Upper lobe of left lung (tissue), 6 donors: ENCODE measurements around the gene OPCML. TPM values are rescaled to one million over a fixed set of nuclear protein-coding genes. Genes with fewer than 3 reads are reported as not detected.

Experiments
- ATAC-seq, 2 donors: fragments of 200-7000 bp; cut with Tn5 transposase; one replicate each; pipeline ENCODE4 v1.9.1; 2022; ENCODE audit warnings: mild to moderate bottlenecking in 2 of 2, moderate library complexity in 2 of 2; ENCODE audit not compliant: low FRiP score in 2 of 2
- DNase-seq, 2 donors: peaks; one replicate each; pipeline ENCODE4 v3.0.0-alpha.2; 2019 to 2020
- H3K27ac ChIP-seq, 4 donors: fragments of 200-600 bp; sonication (generic); one replicate each; pipeline ENCODE4 v1.5.1; 2016 to 2019
- H3K27me3 ChIP-seq, 4 donors: fragments of 200-600 bp; sonication (generic); one replicate each; pipeline ENCODE4 v1.5.1; 2017 to 2019
- H3K36me3 ChIP-seq, 4 donors: fragments of 200-600 bp; sonication (generic); one replicate each; pipeline ENCODE4 v1.5.1; 2016 to 2019
- H3K4me1 ChIP-seq, 4 donors: fragments of 200-600 bp; sonication (generic); one replicate each; pipeline ENCODE4 v1.5.1; 2018 to 2019
- H3K4me3 ChIP-seq, 4 donors: fragments of 200-600 bp; sonication (generic); one replicate each; pipeline ENCODE4 v1.5.1; 2017 to 2019; ENCODE audit warnings: mild to moderate bottlenecking in 2 of 4, moderate library complexity in 1 of 4
- H3K9me3 ChIP-seq, 4 donors: fragments of 200-600 bp; sonication (generic); one replicate each; pipeline ENCODE4 v1.5.1; 2018 to 2019
- CTCF ChIP-seq, 6 experiments: fragments of 450-650 bp in 4 of 6; fragments of 200-600 bp in 2 of 6; sonication (generic) in 2 of 6; IDR thresholded peaks; one replicate each; pipeline ENCODE4 v1.5.1; 2016 to 2019; ENCODE audit warnings: antibody characterized with exemption in 6 of 6
- EP300 ChIP-seq, 4 donors: sonication (generic); formaldehyde crosslinking; IDR thresholded peaks; one replicate each; pipeline ENCODE4 v1.5.1; 2017; ENCODE audit warnings: antibody characterized with exemption in 4 of 4, control low read depth in 2 of 4
- POLR2A ChIP-seq, 4 donors: fragments of 450-650 bp; IDR thresholded peaks; one replicate each; pipeline ENCODE4 v1.5.1; 2016 to 2017; ENCODE audit warnings: antibody characterized with exemption in 4 of 4, mild to moderate bottlenecking in 2 of 4
- POLR2AphosphoS5 ChIP-seq, 2 donors: sonication (generic); formaldehyde crosslinking; IDR thresholded peaks; one replicate each; pipeline ENCODE4 v1.5.1; 2017; ENCODE audit warnings: antibody characterized with exemption in 2 of 2
- WGBS, 2 donors: methylation state at CpG; one replicate each; pipeline ENCODE4 v1.1.5; 2017 to 2018; 5-methylcytosine and 5-hydroxymethylcytosine counted together
- total RNA-seq, 6 donors: library from RNA; depleted of rRNA in 4 of 6; stranded (reverse); fragments of >200 nt in 4 of 6; gene quantifications; one replicate each; pipeline versions ENCODE4 v1.1.0 to v1.2.1, GENCODE V29; 2016 to 2021
- donor health status: DM: no; HTN: no; CAD: no; lungs with moderate emphysema.
- donor health status: DM: no; HTN: yes; CAD: no; lungs with severe emphysema.

The OPCML gene
- total RNA-seq, 6 donors from 2014 or later, result 0.10 TPM; not detected in 5

- Histone ChIP-seq H3K36me3 (no peaks in the 10 kb centered on the region), H3K27ac (no peak overlapping the region), H3K27me3 (no peaks in the 10 kb centered on the region), H3K4me3 (no peak overlapping the region), H3K4me1 (no peaks in the 10 kb centered on the region), H3K9me3 (no peaks in the 10 kb centered on the region)
- ATAC-seq, result no peak
- no peak for DNase-seq
- 33 to 41% methylated on average over 3 of the region's 3 CpGs for WGBS, 2 donors
- no peak for TF ChIP-seq POLR2A (IDR thresholded peaks at IDR 0.05)
- no peak for TF ChIP-seq CTCF (IDR thresholded peaks at IDR 0.05)
- no peak for TF ChIP-seq EP300 (IDR thresholded peaks at IDR 0.05)
- TF ChIP-seq POLR2AphosphoS5 (IDR thresholded peaks at IDR 0.05), result no peak
Measured at GRCh38 chr11:132685174-132685611, 847.1 kb downstream of the OPCML start.

- WGBS, 2 donors, result 85 to 94% methylated on average over 2 of the region's 2 CpGs
- H3K9me3 ChIP-seq, result no peaks in the 10 kb centered on the region
- H3K4me3 ChIP-seq, result no peak overlapping the region
- H3K36me3 ChIP-seq, result no peaks in the 10 kb centered on the region
- H3K4me1 ChIP-seq, result no peaks in the 10 kb centered on the region
- no peak overlapping the region for H3K27ac ChIP-seq
- ATAC-seq (no peak), DNase-seq (no peak)
- no peaks in the 10 kb centered on the region for H3K27me3 ChIP-seq
- TF ChIP-seq POLR2A (IDR thresholded peaks at IDR 0.05) (no peak), POLR2AphosphoS5 (IDR thresholded peaks at IDR 0.05) (no peak), CTCF (IDR thresholded peaks at IDR 0.05) (no peak), EP300 (IDR thresholded peaks at IDR 0.05) (no peak)
Measured at GRCh38 chr11:132683602-132684001, 848.7 kb downstream of the OPCML start.

- no peaks in the 10 kb centered on the region for H3K36me3 ChIP-seq
- no peaks in the 10 kb centered on the region for H3K9me3 ChIP-seq
- H3K27me3 ChIP-seq, result no peaks in the 10 kb centered on the region
- H3K4me1 ChIP-seq, result no peaks in the 10 kb centered on the region
- no peak for ATAC-seq
- DNase-seq, result no peak
- no peak overlapping the region for H3K27ac ChIP-seq
- TF ChIP-seq POLR2AphosphoS5 (IDR thresholded peaks at IDR 0.05), result no peak
- TF ChIP-seq POLR2A (IDR thresholded peaks at IDR 0.05), result no peak
- TF ChIP-seq CTCF (IDR thresholded peaks at IDR 0.05), result no peak
- H3K4me3 ChIP-seq, result no peak overlapping the region
- 60 to 62% methylated on average over 7 of the region's 7 CpGs for WGBS, 2 donors
Measured at GRCh38 chr11:132681971-132682370, 850.3 kb downstream of the OPCML start.

- Histone ChIP-seq H3K36me3 (no peaks in the 10 kb centered on the region), H3K4me3 (no peak overlapping the region), H3K27ac (no peak overlapping the region), H3K9me3 (no peaks in the 10 kb centered on the region), H3K4me1 (no peaks in the 10 kb centered on the region), H3K27me3 (no peaks in the 10 kb centered on the region)
- TF ChIP-seq CTCF (IDR thresholded peaks at IDR 0.05), result no peak
- TF ChIP-seq EP300 (IDR thresholded peaks at IDR 0.05), result no peak
- TF ChIP-seq POLR2A (IDR thresholded peaks at IDR 0.05), result no peak
- no peak for TF ChIP-seq POLR2AphosphoS5 (IDR thresholded peaks at IDR 0.05)
- WGBS, 2 donors, result 94 to 96% methylated on average over 12 of the region's 12 CpGs
- no peak for DNase-seq
- no peak for ATAC-seq
Measured at GRCh38 chr11:132680584-132680983, 851.7 kb downstream of the OPCML start.

GRCh38 chr11:132674151-132674550 lies 858.1 kb downstream of the OPCML start:
- no peak for DNase-seq
- TF ChIP-seq CTCF (IDR thresholded peaks at IDR 0.05) (no peak), EP300 (IDR thresholded peaks at IDR 0.05) (no peak), POLR2A (IDR thresholded peaks at IDR 0.05) (no peak), POLR2AphosphoS5 (IDR thresholded peaks at IDR 0.05) (no peak)

More at GRCh38 chr11:132674151-132674550, 858.1 kb downstream of the OPCML start:
- Histone ChIP-seq H3K4me3 (no peak overlapping the region), H3K27ac (no peak overlapping the region), H3K36me3 (no peaks in the 10 kb centered on the region), H3K27me3 (no peaks in the 10 kb centered on the region), H3K9me3 (no peaks in the 10 kb centered on the region), H3K4me1 (no peaks in the 10 kb centered on the region)
- ATAC-seq, result no peak
- 33% methylated on average over 4 of the region's 4 CpGs for WGBS, 2 donors
